ENCODE results near the gene ARMH1.
"Not testable (repeated sequence)": the region's sequence is repeated elsewhere in the genome, so short reads cannot be mapped to it uniquely, and the experiment has no call there.

The ARMH1 gene

DNA sequence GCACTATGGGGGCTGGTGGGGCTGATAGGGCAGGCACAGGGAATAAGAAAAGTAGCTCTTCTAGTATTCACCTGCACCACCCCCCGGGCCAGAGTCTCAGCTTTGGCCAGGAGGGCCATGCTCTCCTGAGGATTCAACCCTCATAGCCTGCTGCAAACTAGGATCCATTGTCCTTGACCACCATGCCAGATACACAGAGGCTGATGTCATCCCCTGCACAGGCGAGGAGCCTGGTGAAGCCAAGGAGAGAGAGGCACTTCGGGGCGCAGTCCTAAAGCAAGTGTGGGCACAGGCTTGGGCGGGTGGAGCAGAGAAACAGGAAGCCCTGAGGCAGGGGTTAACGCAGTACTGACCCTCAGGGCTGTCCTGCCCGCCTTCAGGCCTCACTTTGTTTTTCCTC lies 29.7 kb upstream of the ARMH1 start:
- no peak for DNase-seq (ENCODE audit: low read depth)

DNA sequence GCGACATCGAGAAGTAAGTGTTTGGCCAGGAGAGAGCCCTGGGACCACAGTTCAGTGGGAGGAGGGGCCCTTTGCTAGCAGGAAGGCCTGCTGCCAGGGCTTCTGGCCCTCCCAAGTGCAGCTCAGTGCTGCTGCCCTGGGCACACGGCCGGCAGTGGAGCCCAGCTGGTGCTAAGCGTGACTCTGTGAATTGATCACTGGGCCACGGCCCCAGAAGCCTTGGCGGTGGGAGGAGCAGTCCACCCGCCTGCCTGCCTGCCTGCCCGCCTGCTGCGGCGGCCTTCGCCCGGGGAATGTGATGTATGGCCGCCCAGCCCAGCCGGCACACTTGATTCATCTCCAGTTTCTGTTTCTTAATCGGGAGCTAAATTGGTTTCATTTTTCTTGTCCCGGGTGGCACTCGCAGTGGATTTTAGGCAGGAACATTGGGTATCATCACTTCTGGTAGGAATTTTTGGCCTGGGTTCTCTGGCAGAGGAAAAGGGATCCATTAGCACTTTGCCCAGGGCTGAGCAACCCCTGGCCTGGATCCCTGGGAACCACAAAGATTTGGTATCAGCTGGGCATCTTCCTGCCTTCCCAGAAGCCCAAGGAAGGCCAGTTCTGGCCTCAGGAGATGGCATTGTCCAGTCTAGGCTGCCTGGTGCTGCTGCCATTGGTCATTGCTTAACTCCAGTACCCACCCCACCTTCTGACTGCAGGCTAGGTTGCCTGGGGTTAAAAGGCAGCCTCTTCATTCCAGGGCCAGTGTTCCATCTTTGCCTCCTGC lies 28.9 kb upstream of the ARMH1 start:
- DNase-seq (ENCODE audit: low read depth), result no peak

DNA sequence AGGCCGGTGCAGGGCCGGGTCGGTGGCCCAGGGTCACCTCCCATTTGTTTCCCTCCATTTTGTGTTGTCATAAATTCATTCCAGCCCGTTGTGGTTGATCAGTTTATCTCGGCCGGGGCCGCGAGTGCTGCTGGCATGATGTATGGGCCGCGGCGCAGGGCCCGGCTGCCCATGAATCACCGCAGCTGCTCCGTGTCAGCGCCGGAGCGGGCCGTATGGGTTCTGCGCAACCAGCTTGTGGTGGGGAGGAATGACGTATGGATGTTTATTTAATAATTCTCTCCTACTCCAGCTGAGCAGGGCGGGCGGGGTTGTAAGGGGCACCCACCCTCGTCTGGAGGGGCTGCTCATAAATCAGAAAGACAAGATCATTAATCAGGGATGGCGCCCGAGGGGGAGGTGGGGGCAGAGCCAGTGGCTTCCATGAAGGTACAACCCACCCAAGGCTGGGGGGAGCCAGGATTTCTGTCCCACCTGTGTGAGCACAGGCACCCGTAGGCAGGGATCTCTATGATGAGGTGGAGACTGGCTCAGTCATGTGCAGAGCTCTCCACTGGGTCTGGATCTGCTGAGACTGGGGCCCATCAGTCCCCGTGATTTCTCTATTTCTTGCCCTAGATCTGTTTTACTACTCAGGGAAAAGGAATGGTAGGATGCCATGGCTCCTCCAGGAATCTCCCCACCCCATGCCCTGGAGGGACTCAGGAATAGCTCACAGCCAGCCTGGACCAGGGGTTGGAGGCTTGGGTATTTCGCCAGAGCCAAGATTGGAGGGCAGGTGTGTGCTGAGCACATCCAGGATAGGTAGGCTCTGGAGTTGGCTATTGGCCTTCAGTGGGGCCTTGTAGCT lies 28.0 kb upstream of the ARMH1 start:
- no peak for DNase-seq (ENCODE audit: low read depth)

DNA sequence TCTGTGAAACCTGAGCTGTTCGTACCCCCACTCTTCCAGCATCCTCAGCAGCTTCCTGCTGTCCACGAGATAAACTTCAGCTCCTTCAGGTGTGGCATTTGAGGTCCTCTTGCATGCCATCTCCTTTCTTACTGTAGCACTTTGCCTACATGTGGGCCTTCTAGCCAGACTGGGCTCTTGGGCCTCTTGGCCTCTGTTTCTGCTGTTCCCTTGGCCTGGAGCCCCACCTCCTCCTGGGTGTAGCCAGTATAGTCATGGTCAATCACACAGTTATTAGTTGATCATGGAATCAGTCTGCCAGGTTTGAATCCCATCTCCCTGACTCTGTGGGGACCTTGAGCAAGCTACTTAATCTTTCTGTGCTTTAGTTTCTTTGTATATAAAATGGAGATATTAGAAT lies 26.6 kb upstream of the ARMH1 start:
- no peak for DNase-seq (ENCODE audit: low read depth)

DNA sequence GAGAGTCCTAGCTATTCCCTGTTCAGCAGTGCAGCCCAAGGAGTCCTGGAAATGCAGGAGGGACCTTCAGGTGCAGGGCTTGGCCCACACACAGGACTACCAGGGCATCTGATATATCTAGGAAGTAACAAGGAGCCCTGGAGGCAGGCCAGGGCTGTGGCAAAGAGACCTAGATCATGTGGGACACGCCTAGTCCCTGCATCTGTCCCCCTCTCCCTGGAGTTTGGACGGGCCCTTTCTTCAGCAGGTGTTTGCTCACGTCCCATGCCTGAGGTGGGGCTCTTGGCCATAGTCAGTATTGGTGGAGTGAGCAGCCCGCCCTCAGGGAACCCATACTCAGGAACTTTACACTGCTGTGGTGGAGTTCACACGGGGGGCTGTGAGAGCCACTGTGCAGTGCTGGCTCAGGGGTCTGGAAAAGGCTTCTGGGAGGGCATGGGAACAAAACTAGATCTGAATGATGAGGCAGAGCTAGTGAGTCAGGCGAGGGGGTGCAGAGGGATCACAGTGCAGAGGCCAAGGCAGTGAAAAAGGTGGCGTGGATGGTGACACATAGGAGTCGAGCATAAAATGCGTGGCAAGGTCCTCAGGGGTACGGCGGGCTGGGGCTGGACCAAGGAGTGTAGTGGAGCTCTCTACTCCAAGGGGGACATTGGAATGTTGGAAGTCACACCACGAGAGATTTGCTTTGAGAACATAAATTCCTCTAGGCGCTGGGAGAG lies 25.8 kb upstream of the ARMH1 start:
- DNase-seq (ENCODE audit: low read depth), result no peak

DNA sequence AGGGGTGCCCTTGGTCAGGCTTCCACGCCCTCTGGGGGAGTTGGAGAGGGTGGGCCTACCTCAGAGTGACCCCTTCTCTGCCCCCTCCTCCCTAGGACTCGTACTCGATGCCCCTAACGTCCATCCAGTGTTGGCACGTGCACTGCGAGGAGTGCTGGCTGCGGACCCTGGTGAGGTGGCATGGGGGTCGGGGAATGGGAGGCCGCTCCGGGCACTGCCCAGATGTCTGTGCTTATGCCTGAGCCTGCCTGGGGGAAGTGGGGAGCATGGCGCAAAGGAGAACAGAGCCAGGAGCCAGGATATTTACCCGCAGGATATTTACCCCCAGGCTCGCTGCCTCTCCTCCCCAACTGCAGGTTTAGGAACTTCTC lies 24.7 kb upstream of the ARMH1 start:
- no peak for DNase-seq (ENCODE audit: low read depth)

DNA sequence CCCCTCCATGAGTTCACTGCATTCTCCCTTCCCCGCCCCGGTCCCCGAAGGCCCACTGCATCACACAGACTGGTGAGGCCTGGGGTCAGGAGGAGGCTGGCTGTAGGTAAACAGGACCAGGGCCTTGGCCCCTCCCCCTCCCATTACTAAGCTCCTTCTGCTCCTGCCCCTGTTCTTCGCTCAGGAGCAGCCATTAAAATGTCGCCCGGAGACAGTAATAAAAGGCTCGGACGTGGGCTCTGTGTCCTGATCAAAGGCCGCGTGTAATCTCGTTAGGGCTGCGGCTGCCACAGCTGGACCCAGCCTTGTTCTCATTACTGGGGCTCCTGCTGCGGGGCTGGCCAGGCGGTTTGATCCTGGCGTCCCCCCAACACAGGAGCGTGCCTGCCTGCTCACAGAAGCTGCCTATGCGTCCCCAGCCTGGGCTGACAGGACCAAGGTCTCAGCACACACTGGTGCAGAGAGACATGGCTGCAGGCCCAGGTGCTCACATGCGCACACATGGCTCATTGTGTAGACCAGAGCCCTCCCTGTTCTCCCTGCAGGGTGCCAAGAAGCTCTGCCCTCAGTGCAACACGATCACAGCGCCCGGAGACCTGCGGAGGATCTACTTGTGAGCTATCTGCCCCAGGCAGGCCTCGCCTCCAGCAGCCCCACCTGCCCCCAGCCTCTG lies 24.2 kb upstream of the ARMH1 start:
- no peak for DNase-seq (ENCODE audit: low read depth)

DNA sequence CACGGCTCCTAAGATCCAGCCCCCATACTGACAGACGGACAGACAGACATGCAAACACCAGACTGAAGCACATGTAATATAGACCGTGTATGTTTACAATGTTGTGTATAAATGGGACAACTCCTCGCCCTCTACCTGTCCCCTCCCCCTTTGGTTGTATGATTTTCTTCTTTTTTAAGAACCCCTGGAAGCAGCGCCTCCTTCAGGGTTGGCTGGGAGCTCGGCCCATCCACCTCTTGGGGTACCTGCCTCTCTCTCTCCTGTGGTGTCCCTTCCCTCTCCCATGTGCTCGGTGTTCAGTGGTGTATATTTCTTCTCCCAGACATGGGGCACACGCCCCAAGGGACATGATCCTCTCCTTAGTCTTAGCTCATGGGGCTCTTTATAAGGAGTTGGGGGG lies 23.4 kb upstream of the ARMH1 start:
- DNase-seq (ENCODE audit: low read depth), result no peak

DNA sequence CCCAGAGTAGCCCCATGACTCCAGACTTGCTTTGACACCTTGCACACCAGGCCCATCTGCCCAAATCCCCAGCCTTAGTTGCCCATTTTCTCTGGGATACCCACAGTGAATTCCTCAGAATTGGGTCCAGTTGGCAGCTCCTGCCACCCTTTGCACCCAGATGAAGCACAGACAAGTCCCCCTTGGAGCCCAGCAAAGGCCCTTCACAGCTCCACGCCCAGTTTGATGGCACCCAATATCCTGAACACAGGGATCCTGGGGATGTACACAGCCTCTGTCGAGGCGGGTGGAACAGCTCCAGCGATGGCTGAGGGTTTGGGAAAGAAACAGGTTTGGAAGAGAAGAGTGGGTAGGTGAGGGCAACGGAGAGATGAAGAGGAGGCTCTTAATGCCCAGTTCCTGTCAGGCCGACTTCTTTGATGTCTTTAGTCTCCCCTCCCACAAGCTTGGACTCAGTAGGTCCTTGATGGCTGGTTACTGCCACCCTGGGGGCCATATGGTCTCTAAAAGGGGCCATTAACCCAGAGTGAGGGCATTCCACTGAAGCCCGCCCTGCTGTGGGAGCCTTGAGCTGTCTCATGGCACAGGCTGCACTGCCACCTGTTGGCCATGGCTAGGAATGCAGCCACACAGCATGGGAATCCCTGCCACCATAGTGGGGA lies 21.9 kb upstream of the ARMH1 start:
- peak; percentile 54 for DNase-seq (ENCODE audit: low read depth)

DNA sequence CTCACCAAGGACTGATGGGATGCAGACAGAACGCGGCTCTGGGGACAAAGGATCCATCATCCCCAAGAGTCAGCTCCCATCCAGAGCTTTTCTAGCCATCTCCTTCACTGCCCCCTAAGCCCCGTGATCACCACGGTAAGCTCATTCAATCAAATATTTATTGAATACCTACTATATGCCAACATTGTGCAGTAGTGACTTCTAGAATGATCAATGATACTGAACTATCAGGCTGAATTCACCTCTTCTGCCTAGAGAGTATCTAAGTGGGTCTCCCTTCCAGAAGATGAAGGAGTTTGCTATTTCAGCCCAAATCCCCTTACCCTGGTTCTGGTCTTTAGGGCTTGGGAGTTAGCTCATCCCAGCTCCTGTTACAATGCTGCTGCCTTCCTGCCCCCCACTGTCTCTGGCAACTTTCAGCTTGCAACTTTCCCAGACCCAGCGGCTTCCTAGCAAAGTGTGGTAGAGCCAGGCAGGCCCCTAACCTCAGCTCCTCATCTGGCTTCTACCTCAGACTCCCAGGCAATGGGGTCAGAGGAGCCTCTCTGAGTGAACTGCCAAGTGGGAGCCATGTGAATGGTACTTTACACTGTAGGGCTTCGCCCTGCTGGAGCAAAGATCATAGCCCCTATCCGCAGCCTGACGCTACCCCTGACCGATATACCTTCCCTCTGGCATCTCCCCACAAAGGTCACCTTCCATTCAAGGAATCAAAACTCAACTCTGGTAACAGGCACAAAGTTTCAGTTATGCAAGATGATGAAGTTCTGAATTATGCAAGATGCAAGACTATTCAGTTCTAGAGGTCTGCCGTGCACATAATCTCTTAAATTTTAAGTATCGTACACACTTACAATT lies 21.2 kb upstream of the ARMH1 start:
- no peak for DNase-seq (ENCODE audit: low read depth)

DNA sequence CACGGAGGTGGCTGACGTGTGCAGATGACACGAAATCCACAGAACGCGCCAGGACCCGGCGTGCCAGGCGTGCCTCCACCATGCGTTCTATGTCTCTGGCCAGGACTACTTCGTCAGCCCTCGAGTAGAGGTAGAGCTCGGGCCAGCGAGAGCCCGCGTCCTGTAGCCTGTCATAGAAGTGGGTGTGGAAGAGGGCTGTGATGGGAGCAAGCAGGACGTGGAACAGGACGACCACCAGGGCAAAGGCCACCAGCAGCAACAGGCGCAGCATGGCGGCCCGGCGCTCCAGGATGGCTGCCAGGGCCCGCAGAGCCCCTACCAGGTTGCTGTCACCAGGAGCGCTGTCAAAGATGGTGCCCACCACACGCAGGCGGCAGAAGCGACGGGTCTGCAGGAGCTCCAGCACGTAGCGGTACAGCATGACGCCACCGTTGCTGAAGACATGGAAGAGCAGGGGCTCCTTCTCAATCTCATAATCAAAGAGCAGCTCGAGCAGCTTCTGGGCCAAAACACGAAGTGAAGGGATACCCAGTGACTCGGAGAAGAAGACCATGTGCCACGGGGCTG lies 19.8 kb upstream of the ARMH1 start:
- no peak for DNase-seq (ENCODE audit: low read depth)

DNA sequence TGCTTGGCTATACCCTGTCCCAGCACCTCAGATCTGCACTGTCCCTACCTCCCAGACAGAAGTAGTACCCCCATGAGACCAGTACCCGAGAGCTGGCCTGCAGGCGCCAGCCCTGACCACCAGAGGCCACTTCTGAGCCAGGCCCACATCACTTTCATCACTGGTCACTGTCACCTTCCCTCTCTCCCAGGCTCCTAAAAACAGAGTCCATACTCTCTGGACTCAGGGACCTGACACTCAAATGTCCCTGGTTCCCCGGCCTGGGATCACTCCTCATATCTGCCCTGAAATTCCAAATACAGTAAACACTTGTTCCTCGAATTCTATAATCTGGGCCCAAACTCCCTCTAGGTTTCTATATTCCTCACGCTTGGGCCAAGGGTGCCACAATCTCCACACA lies 18.9 kb upstream of the ARMH1 start:
- DNase-seq (ENCODE audit: low read depth), result no peak

DNA sequence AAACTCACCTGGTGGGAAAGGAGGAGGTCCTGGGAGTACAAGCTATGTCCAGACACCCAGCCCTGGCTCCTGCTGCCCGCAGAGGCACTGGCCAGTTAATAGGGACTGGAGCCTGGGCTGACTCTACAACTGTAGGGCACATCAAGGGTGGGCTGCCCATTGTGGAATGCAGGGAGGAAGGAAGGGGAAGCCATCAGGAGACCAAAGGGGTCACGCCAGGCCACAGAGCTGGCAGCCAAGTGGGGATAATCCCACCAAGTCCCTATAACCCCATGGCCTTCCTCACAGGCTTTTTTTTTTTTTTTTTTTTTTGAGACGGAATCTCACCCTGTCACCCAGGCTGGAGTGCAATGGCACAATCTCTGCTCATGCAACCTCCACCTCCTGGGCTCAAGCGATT lies 14.9 kb upstream of the ARMH1 start:
- no peak for DNase-seq (ENCODE audit: low read depth)

DNA sequence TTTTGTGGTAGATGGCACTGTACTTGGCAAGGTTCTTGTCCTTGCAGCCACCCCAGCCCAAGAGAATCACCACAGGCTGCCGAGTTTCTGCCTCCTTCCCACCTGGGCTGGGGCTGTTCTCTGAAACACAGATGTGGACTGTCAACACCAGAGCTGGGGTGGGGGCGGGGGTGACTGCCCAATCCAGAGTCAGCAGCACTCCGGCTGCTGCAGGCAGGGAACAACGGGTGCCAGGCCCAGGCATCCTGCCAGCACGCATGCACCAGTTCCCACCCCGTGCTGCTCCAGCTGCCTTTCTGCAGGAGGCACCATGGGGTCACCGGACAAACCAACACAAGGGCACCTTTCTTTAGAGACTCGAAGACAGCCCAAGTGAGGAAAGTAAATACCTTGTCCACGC lies 14.3 kb upstream of the ARMH1 start:
- DNase-seq (ENCODE audit: low read depth), result no peak

DNA sequence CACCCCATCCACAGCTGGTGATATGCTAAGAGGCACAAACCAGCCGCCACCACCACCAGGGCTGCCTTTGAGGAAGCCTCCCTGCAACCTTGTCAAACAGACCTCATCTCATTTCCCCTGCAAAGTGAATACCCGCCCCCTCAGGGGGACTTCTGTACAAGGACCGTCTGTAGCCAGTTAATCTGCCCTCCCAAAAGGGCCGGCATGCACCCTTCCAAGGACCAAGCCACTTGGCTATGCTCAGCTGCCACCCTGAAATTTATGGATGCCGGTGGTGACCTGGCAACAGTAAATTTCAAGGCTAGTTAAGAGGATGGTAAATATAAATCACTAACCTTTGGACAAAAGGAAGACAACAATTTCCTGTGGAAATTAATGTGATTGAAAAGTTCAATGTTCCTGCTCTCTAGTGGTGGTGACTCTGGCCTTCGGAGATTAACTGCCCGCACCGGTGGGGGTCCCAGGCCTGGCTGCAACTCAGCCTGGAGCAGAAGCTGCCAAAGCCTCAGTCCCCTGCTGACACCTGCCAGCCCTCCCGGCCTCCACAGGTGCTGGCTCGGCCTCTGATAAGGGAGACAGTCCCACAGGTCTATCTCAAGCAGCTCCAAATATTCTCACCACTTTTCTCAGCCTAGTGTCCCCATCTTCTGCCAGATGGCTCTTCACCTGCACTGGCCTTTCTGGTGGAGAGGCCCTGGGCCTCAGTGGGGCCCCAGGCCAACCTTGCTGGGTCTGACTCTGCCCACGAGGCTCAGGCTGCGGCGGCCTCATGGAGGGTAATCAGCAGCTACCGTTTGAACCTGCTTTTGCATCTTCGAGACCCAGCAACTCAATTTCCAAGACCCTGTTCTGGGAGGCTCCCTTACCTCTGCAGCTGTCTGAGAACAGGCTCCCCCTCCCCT lies 12.5 kb upstream of the ARMH1 start:
- no peak for DNase-seq (ENCODE audit: low read depth)

DNA sequence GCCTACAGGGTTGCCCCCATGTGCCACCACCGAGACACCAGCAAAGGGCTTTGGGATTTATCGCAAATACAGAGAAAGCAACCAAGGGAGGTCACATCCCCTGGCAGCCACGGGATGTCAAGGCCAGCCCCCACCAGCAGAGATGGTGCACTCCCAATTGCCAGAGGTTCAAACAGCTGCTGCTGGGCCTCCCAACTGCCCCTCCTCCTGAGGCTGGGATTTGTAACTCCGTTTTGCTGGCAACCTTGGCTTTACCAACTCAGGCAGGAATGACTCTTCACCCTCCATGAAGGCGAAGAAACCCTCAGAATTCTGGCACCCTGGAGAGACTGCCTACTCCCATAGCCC lies 11.9 kb upstream of the ARMH1 start:
- no peak for DNase-seq (ENCODE audit: low read depth)

DNA sequence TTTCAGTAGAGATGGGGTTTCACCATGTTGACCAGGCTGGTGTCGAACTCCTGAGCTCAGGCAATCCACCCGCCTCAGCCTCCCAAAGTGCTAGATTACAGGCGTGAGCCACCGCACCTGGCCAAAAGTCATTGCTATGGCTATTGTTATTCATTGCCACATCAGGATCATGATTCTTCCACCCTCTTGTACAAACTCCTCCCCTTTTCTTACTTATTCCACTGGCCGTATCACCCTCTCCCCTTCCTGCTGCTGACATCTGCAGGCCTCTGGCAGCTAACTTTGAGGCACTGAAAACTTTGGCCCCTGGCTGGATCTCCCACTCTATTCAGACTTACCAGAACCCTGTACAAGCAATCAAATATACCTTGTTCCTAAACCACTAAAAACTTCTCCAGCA lies 11.1 kb upstream of the ARMH1 start:
- no peak for DNase-seq (ENCODE audit: low read depth)

DNA sequence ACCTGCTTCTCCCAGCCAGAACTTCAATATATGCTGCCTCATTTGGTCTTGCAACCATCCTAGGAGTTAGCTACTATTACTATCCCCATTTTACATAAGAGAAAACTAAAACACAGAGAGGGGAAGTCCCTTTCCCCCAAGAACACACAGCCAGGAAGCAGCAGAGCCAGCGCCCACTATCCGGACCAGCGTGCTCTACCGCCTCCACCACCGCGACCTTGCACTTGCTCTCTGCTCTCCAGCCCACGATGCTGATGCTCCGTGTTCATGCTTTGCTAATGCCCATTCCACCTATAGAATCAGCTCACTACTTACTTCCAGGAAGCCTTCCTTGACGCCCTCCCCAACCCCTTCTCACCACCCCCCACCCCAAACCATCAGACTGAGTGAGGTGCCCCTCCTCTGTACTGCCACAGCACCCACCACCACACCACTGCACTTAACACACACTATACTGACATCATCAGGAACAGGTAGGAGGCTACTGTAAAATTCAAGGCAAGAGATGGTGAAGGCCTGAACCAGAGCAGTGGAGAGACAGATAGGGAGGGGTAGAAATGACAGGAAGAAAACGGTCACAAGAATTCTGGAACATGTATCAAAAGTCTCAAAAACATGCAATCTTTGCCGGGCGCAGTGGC lies 9.7 kb upstream of the ARMH1 start:
- no peak for DNase-seq (ENCODE audit: low read depth)

DNA sequence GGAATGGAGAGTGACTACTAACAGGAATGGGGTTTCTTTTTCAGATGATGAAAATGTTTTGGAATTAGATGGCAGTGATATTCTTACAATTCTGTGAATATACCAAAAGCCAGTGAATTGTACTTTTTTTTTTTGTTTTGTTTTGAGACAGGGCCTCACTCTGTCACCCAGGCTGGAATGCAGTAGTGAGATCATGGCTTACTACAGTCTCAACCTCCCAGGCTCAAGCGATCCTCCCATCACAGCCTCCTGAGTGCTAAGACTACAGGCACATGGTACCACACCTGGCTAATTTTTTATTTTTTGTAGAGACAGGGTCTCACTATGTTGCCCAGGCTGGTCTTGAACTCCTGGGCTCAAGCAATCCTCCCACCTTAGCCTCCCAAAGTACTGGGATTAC lies 7.8 kb upstream of the ARMH1 start:
- DNase-seq (ENCODE audit: low read depth), result not testable (repeated sequence)

Measured in activated T-helper 1 cell treated with Interleukin-2 at 50 U/mL for 16 hours (primary cell).